IPS-NIHi7 (cell line): Measurements from ENCODE around the gene PIERCE2.
A peak's percentile ranks its signal among the peaks of the same experiment; 100 is the strongest.
"Not testable (repeated sequence)": the region's sequence is repeated elsewhere in the genome, so short reads cannot be mapped to it uniquely, and the experiment has no call there.

ENCODE experiments used
- DNase-seq: peaks from one replicate; pipeline ENCODE4 v3.0.0; 2012; ENCODE audit warnings: mixed read lengths; ENCODE audit errors: extremely low spot score

PIERCE2 gene

GRCh38 chr15:55434989-55435825 lies 26.9 kb downstream of the PIERCE2 start:
- DNase-seq: peak; percentile 57

DNA sequence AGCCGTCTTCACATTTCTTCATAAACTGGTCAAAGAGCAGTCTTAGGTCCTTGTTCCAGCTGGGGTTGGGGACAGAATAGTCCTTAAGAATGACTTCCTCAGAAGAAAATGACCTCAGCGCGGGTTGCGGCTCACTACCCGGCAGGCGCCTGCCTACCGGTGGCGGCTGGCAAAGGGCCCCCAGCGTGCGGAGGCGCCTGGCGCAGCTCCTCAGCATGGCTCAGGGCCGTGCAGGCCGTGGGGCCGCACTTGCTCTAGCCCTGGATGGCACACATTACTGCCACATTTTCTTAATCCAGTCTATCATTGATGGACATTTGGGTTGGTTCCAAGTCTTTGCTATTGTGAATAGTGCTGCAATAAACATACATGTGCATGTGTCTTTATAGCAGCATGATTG lies 34.8 kb downstream of the PIERCE2 start:
- DNase-seq: not testable (repeated sequence)

DNA sequence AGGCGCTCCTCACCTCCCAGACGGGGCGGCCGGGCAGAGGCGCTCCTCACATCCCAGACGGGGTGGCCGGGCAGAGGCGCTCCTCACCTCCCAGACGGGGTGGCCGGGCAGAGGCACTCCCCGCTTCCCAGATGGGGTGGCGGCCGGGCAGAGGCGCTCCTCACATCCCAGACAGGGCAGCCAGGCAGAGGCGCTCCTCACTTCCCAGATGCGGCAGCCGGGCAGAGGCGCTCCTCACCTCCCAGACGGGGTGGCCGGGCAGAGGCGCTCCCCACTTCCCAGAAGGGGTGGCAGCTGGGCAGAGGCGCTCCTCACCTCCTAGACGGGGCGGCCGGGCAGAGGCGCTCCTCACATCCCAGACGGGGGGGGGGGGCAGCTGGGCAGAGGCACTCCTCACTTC lies 37.6 kb downstream of the PIERCE2 start:
- DNase-seq: not testable (repeated sequence)

DNA sequence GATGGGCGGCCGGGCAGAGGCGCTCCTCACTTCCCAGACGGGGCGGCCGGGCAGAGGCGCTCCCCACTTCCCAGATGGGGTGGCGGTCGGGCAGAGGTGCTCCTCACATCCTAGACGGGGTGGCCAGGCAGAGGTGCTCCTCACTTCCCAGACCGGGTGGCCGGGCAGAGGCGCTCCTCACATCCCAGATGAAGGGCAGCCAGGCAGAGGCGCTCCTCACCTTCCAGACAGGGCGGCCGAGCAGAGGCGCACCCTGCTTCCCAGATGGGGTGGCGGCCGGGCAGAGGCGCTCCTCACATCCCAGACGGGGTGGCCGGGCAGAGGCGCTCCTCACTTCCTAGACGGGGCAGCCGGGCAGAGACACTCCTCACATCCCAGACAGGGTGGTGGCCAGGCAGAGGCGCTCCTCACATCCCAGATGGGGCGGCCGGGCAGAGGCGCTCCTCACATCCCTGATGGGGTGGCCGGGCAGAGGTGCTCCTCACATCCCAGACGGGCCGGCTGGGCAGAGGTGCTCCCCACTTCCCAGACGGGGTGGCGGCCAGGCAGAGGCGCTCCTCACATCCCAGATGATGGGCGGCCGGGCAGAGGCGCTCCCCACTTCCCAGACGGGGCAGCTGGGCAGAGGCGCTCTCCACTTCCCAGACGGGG lies 38.2 kb downstream of the PIERCE2 start:
- not testable (repeated sequence) for DNase-seq

DNA sequence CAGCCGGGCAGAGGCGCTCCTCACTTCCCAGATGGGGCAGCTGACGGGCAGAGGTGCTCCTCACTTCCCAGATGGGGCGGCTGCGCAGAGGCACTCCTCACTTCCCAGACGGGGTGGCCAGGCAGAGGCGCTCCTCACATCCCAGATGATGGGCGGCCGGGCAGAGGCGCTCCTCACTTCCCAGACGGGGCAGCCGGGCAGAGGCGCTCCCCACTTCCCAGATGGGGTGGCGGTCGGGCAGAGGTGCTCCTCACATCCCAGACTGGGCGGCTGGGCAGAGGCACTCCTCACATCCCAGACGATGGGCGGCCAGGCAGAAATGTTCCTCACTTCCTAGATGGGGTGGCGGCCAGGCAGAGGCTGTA lies 38.7 kb downstream of the PIERCE2 start:
- DNase-seq: not testable (repeated sequence)

GRCh38 chr15:55457401-55458022 lies 49.2 kb downstream of the PIERCE2 start:
- DNase-seq: no peak

DNA sequence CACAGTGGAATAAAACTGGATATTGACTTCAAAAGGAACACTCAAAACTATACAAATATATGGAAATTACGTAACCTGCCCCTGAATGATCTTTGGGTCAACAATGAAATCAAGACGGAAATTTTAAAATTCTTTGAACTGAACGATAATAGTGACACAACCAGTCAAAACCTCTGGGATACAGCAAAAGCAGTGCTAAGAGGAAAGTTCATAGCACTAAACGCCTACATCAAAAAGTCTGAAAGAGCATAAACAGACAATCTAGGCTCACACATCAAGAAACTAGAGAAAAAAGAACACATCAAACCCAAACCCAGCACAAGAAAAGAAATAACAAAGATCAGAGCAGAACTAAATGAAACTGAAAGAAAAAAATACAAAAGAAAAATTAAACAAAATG lies 53.2 kb downstream of the PIERCE2 start:
- no peak for DNase-seq

DNA sequence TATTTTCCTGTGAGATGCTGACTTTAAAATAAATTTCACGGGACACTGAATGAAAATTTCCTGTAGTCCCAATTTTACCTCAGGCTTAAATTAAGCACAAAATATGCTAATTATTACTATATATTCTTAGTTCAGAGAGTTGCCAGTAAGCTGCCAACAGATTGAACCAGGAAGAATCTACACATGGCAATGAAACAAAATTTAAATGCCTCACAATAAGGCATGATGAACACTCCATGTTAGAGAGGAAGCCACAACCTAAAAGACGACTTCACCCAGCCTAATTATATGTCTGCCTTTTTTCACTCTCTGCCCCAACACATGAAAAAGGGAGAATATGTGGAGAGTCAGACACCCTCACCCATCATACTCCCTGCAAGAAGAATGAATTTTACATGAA lies 60.0 kb downstream of the PIERCE2 start:
- DNase-seq: no peak
